ENCODE results near the gene SIVA1.

The SIVA1 gene

GRCh38 chr14:104795781-104796686 is 43.1 kb downstream of the SIVA1 start:
- in situ Hi-C loops (cut with HindIII; ENCODE audit: low sequenced_read_pairs): no loop called here

GRCh38 chr14:104796687-104797081 is 43.7 kb downstream of the SIVA1 start:
- in situ Hi-C loops (cut with HindIII; ENCODE audit: low sequenced_read_pairs): no loop called here

DNA sequence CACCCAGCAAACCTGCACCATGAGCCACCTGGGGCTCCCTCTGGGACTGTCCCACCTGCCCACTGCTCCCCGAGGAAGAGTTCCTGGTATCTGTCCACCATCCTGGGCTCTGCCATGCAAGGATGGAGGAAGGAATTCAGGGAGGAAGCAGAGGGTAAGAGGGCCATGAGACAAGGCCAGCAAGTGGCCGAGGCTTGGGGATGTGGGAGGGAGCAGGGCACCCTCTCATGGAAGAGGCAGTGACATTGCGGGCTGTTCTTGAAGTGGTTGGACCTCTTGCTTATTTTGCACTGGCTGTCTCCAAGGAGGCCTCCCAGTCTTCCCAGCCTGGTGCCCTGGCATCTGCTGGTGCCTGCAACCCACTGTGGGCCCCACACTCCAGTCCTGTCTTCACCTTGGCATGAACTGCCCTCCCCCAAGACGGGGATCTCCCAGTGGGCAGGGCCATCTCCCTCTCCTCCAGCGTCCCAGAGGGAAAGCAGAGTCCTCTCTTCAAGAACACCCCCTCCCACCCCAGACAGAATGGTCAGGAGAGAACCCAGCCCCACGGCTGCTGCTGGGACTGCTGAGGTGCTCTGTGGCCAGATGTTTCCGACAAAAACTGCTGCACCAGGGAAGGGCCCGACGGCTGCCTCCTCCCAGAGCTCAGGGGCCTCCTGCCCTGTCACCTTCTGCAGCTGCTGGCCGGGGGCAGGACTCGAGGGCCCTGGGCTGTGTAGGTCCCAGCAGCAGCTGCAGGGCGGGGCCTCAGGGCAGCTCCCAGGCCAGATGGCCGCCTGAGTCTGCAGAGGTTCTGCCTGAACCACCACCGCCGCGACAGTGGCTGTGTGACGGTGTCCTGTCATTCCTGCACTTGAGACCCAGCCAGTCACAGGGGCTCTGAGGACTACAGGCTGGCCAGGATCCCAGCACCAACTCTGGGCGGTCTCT is 44.4 kb downstream of the SIVA1 start:
- in situ Hi-C loops (cut with HindIII; ENCODE audit: low sequenced_read_pairs): no loop called here

DNA sequence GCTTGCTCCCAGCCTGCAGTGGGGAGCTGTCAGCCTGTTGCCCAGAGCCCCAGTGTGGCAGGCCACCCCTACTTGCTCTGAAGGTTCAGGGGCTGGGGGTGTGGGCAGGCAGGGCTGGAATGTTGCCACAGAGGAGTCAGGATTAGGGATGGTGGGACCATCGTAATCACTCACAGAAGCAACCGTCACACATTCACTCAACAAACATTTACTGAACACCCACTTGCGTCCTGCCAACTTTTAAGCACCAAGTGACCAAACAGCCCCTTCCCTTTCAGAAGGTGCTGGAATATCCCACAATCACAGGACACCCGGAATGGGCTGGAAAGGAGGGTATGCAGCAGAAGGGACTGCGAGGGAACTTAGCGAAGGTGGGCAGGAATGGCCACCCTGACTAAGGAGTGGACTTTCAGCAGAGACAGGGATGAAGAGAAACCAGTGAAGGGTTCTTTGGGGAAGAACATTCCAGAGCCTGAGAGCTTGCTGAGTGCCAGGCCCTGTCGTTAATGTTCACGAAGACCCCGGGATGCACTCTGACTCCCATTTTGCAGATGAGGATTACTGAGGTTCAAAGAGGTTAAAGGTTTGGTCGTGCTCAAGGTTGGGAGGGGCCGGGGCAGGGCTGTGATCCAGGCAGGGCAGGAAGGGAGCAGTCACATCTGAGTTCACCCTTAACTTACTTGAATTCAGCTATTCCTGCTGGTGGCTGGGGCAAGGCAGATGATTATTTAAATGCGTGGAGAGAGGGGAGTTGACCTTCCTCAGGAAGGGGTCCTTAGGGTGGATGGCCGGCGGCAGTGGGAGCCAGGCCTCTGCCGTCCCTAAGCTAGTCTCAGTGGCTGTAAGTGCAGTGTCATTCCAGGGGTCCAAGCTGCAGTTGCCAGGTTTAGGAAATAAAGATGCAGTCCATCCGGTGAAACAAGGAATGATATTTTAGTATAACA is 45.6 kb downstream of the SIVA1 start:
- in situ Hi-C loops (cut with HindIII; ENCODE audit: low sequenced_read_pairs): no loop called here

GRCh38 chr14:104799244-104800014 is 46.5 kb downstream of the SIVA1 start:
- in situ Hi-C loops (cut with HindIII; ENCODE audit: low sequenced_read_pairs): no loop called here

- in situ Hi-C loops (cut with HindIII; ENCODE audit: low sequenced_read_pairs): no loop called here
These were observed 47.2 kb downstream of the SIVA1 start for GRCh38 chr14:104800015-104800770.

GRCh38 chr14:104800771-104801519 is 48.0 kb downstream of the SIVA1 start, which contains the start of gene ZBTB42:
ZBTB42 (plus strand) TSS chr14:104801101; CDS start chr14:104801198, 97 bp downstream.
- in situ Hi-C loops (cut with HindIII; ENCODE audit: low sequenced_read_pairs): no loop called here

- in situ Hi-C loops (cut with HindIII; ENCODE audit: low sequenced_read_pairs): no loop called here
These were observed 48.8 kb downstream of the SIVA1 start for GRCh38 chr14:104801520-104802393.

- in situ Hi-C loops (cut with HindIII; ENCODE audit: low sequenced_read_pairs): no loop called here
These were observed 49.6 kb downstream of the SIVA1 start for GRCh38 chr14:104802394-104803184.

GRCh38 chr14:104803280-104803911 is 50.4 kb downstream of the SIVA1 start:
- in situ Hi-C loops (cut with HindIII; ENCODE audit: low sequenced_read_pairs): no loop called here

- in situ Hi-C loops (cut with HindIII; ENCODE audit: low sequenced_read_pairs): no loop called here
These were observed 51.0 kb downstream of the SIVA1 start for GRCh38 chr14:104803912-104804410.

DNA sequence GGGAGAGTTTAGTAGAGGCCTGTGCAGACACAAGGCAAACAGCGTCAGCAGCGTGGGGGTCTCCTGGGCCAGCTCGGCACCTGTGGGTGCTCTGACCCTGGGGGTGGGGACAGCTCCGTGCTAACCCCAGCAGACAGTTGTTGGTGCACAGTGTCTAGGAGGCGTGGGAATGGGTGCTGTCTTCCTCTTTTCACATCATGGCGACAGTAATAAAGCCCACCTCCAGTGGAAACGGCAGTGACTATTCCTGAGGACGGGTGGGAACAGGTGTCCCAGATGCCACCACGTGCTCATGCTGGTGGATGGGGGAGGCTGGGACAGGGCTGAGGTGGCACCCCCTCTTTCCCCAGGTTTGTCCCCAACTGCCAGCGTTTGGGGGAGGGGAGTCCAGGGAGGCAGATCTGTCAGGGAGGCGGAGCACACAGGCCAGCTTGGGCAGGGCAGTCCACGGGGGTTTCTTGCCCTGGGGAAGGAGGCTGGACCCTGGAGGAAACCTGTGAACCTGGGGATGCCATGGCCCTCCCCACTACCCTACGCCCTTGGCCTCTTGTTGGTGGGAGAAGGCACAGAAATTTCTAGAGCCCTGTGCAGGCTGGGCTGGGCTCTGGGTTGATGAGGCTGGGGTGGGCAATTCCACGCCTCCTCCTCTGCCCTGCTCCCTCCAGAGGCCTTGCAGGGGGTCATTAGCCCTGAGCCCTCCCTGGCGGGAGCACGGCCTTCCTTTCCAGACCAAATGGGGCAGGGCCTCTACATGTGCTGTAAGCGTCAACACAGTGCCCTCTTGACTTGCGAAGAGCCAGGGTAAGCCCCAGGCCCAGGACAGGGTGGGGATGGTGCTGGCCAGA is 51.8 kb downstream of the SIVA1 start:
- in situ Hi-C loops (cut with HindIII; ENCODE audit: low sequenced_read_pairs): no loop called here

DNA sequence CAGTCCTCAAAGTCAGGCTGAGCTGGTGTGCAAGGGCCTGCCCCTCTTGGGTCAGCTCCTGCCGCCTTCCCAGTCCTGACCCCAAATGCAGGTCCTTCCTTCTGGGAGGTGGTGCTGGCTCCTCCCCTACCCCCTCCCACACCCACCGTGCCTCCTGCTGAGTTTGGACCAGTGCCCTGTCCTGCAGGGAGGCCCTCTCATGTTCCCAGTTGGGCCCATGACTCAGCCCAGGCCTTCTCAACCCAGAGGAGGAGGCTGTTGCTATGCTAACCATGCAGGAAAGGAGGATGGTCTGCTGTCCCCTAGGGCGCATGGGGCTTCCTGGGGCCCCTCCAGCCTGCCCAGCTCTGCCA is 52.4 kb downstream of the SIVA1 start:
- in situ Hi-C loops (cut with HindIII; ENCODE audit: low sequenced_read_pairs): no loop called here

- in situ Hi-C loops (cut with HindIII; ENCODE audit: low sequenced_read_pairs): no loop called here
These were observed 53.1 kb downstream of the SIVA1 start for GRCh38 chr14:104805941-104806624.

Data from DLD1 (cell line).